ENCODE results near the gene GART. TPM values are rescaled to one million over a fixed set of nuclear protein-coding genes. Genes with fewer than 3 reads are reported as not detected.
"Not testable (repeated sequence)": the region's sequence is repeated elsewhere in the genome, so short reads cannot be mapped to it uniquely, and the experiment has no call there.

The GART gene
- polyA plus RNA-seq, 1 donor (not counting 4 experiments of a cell fraction or from before 2014, with no cell fraction given) = 50.3 TPM

DNA sequence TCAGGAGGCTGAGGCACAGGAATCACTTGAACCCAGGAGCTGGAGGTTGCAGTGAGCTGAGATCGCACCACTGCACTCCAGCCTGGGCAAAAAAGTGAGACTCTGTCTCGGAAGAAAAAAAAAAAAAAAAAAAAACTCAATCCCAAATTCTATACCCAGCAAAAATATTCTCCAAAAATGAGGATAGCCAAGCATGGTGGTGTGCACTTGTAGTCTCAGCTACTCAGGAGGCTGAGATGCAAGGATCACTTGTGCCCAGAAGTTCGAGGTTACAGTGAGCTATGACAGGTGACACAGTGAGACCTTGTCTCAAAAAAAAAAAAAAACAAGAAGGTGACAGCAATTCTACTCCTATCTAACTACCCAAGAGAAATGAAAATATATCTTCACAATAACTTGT lies 68.6 kb downstream of the GART start:
- Histone ChIP-seq H3K9me3 (ENCODE audit: control insufficient read depth, low read depth, low read length) (no peaks in the 10 kb centered on the region), H3K4me3 (ENCODE audit: control insufficient read depth in 2 of 3, extremely low read depth in 1 of 3, insufficient read depth in 2 of 3, low read depth in 1 of 3, low read length in 3 of 3) (no peak overlapping the region), H4K20me1 (ENCODE audit: control insufficient read depth, extremely low read depth, insufficient read depth, low read length) (no peaks in the 10 kb centered on the region), H3K36me3 (ENCODE audit: control insufficient read depth in 2 of 2, extremely low read depth in 1 of 2, insufficient read depth in 2 of 2, low read length in 2 of 2) (peaks cover 0 to 3% of the 10 kb centered on the region in 2 experiments), H3K4me1 (ENCODE audit: control insufficient read depth, extremely low read depth, insufficient read depth, low read length) (peaks cover 1% of the 10 kb centered on the region), H3K79me2 (ENCODE audit: control insufficient read depth, insufficient read depth, low read length) (peaks cover 48% of the 10 kb centered on the region), H3K4me2 (ENCODE audit: control insufficient read depth, extremely low read depth, insufficient read depth, low read depth, low read length) (no peak overlapping the region), H3K27me3 (ENCODE audit: control insufficient read depth, extremely low read depth, insufficient read depth, low read length) (no peaks in the 10 kb centered on the region), H3K9me1 (ENCODE audit: control insufficient read depth, extremely low read depth, insufficient read depth, low read length) (no peaks in the 10 kb centered on the region), H3K27ac (ENCODE audit: control insufficient read depth, insufficient read depth, low read length) (no peak overlapping the region), H2AFZ (ENCODE audit: control insufficient read depth, low read length) (no peak overlapping the region), H3K9ac (ENCODE audit: control insufficient read depth, extremely low read depth, insufficient read depth, low read length) (no peak overlapping the region)
- no peak for TF ChIP-seq EZH2 (IDR thresholded peaks at IDR 0.05; ENCODE audit: low read length)
- TF ChIP-seq, protein P1, sequence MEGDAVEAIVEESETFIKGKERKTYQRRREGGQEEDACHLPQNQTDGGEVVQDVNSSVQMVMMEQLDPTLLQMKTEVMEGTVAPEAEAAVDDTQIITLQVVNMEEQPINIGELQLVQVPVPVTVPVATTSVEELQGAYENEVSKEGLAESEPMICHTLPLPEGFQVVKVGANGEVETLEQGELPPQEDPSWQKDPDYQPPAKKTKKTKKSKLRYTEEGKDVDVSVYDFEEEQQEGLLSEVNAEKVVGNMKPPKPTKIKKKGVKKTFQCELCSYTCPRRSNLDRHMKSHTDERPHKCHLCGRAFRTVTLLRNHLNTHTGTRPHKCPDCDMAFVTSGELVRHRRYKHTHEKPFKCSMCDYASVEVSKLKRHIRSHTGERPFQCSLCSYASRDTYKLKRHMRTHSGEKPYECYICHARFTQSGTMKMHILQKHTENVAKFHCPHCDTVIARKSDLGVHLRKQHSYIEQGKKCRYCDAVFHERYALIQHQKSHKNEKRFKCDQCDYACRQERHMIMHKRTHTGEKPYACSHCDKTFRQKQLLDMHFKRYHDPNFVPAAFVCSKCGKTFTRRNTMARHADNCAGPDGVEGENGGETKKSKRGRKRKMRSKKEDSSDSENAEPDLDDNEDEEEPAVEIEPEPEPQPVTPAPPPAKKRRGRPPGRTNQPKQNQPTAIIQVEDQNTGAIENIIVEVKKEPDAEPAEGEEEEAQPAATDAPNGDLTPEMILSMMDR (optimal IDR thresholded peaks at IDR 0.05 in 1 of 3, IDR thresholded peaks at IDR 0.05 in 1 of 3, conservative IDR thresholded peaks at IDR 0.05 in 1 of 3; ENCODE audit: extremely low read depth in 1 of 3, insufficient read depth in 2 of 3, low read length in 3 of 3) = no peak
- FAIRE-seq (no peak), DNase-seq (ENCODE audit: low read depth, low spot score) (no peak)
- dilution Hi-C loops (cut with MboI; ENCODE audit: extremely low pct_ligation_motif_present, low sequenced_read_pairs) = no loop called here

DNA sequence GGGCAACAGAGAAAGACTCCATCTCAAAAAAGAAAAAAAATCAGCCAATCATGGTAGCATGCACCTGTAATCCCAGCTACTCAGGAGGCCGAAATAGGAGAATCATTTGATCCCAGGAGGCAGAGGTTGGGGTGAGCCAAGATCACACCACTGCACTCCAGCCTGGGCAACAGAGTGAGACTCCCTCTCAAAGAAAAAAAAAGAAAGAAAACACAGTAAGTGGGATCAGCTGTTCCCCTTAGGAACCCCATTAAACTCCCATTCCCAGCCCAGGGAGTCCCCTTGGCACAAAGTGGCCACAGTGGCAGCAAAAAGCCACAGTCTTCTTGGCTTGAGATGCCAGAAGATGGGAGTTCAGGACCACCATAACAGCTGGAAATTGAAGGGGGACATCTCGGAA lies 71.2 kb downstream of the GART start:
- Histone ChIP-seq H2AFZ (ENCODE audit: control insufficient read depth, low read length) (no peak overlapping the region), H3K79me2 (ENCODE audit: control insufficient read depth, insufficient read depth, low read length) (peaks cover 36% of the 10 kb centered on the region), H3K4me1 (ENCODE audit: control insufficient read depth, extremely low read depth, insufficient read depth, low read length) (no peaks in the 10 kb centered on the region), H3K4me3 (ENCODE audit: control insufficient read depth in 2 of 3, extremely low read depth in 1 of 3, insufficient read depth in 2 of 3, low read depth in 1 of 3, low read length in 3 of 3) (no peak overlapping the region), H3K27ac (ENCODE audit: control insufficient read depth, insufficient read depth, low read length) (no peak overlapping the region), H3K9ac (ENCODE audit: control insufficient read depth, extremely low read depth, insufficient read depth, low read length) (no peak overlapping the region), H4K20me1 (ENCODE audit: control insufficient read depth, extremely low read depth, insufficient read depth, low read length) (no peaks in the 10 kb centered on the region), H3K27me3 (ENCODE audit: control insufficient read depth, extremely low read depth, insufficient read depth, low read length) (no peaks in the 10 kb centered on the region), H3K36me3 (ENCODE audit: control insufficient read depth in 2 of 2, extremely low read depth in 1 of 2, insufficient read depth in 2 of 2, low read length in 2 of 2) (peaks cover 0 to 3% of the 10 kb centered on the region in 2 experiments), H3K9me1 (ENCODE audit: control insufficient read depth, extremely low read depth, insufficient read depth, low read length) (no peaks in the 10 kb centered on the region), H3K4me2 (ENCODE audit: control insufficient read depth, extremely low read depth, insufficient read depth, low read depth, low read length) (no peak overlapping the region), H3K9me3 (ENCODE audit: control insufficient read depth, low read depth, low read length) (no peaks in the 10 kb centered on the region)
- TF ChIP-seq, protein P1 (optimal IDR thresholded peaks at IDR 0.05 in 1 of 3, IDR thresholded peaks at IDR 0.05 in 1 of 3, conservative IDR thresholded peaks at IDR 0.05 in 1 of 3; ENCODE audit: extremely low read depth in 1 of 3, insufficient read depth in 2 of 3, low read length in 3 of 3) = no peak
- TF ChIP-seq EZH2 (IDR thresholded peaks at IDR 0.05; ENCODE audit: low read length) = no peak
- DNase-seq (ENCODE audit: low read depth, low spot score) (no peak), FAIRE-seq (no peak)
- dilution Hi-C loops (cut with MboI; ENCODE audit: extremely low pct_ligation_motif_present, low sequenced_read_pairs) = no loop called here

DNA sequence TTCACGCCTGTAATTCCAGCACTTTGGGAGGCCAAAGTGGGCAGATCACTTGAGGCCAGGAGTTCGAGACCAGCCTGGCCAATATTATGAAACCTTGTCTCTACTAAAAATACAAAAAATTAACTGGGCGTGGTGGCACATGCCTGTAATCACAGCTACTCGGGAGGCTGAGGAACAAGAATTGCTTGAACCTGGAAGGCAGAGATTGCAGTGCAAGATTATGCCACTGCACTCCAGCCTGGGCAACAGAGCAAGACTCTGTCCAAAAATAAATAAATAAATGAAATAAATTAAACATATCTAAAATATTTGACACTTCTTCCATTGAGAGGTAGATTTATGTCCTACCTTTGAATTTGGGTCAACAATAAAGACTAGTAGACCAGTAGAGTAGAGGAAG lies 72.7 kb downstream of the GART start:
- H4K20me1 ChIP-seq (ENCODE audit: control insufficient read depth, extremely low read depth, insufficient read depth, low read length); H2AFZ ChIP-seq (ENCODE audit: control insufficient read depth, low read length); H3K9me1 ChIP-seq (ENCODE audit: control insufficient read depth, extremely low read depth, insufficient read depth, low read length); dilution Hi-C loops (cut with MboI; ENCODE audit: extremely low pct_ligation_motif_present, low sequenced_read_pairs); H3K27me3 ChIP-seq (ENCODE audit: control insufficient read depth, extremely low read depth, insufficient read depth, low read length); H3K27ac ChIP-seq (ENCODE audit: control insufficient read depth, insufficient read depth, low read length); H3K9me3 ChIP-seq (ENCODE audit: control insufficient read depth, low read depth, low read length); DNase-seq (ENCODE audit: low read depth, low spot score); H3K36me3 ChIP-seq (ENCODE audit: control insufficient read depth in 2 of 2, extremely low read depth in 1 of 2, insufficient read depth in 2 of 2, low read length in 2 of 2); H3K4me2 ChIP-seq (ENCODE audit: control insufficient read depth, extremely low read depth, insufficient read depth, low read depth, low read length); H3K4me1 ChIP-seq (ENCODE audit: control insufficient read depth, extremely low read depth, insufficient read depth, low read length); FAIRE-seq; H3K4me3 ChIP-seq (ENCODE audit: control insufficient read depth in 2 of 3, extremely low read depth in 1 of 3, insufficient read depth in 2 of 3, low read depth in 1 of 3, low read length in 3 of 3); H3K9ac ChIP-seq (ENCODE audit: control insufficient read depth, extremely low read depth, insufficient read depth, low read length): not testable (repeated sequence)
- peaks cover 27% of the 10 kb centered on the region for H3K79me2 ChIP-seq (ENCODE audit: control insufficient read depth, insufficient read depth, low read length)
